GM19023 (cell line): ENCODE data around the gene CNRIP1.
"Not testable (repeated sequence)": the region's sequence is repeated elsewhere in the genome, so short reads cannot be mapped to it uniquely, and the experiment has no call there.

Experiments
- ATAC-seq: cut with Tn5 transposase; IDR thresholded peaks from one replicate; pipeline ENCODE4 v1.9.1; 2021; ENCODE audit warnings: mild to moderate bottlenecking, moderate library complexity; ENCODE audit not compliant: unreplicated experiment

The CNRIP1 gene

GRCh38 chr2:68319398-68320117 is at the start of gene CNRIP1:
Gene CNRIP1 (minus strand): TSS chr2:68319949. CDS start chr2:68319400, 549 bp downstream.
- no peak for ATAC-seq

DNA sequence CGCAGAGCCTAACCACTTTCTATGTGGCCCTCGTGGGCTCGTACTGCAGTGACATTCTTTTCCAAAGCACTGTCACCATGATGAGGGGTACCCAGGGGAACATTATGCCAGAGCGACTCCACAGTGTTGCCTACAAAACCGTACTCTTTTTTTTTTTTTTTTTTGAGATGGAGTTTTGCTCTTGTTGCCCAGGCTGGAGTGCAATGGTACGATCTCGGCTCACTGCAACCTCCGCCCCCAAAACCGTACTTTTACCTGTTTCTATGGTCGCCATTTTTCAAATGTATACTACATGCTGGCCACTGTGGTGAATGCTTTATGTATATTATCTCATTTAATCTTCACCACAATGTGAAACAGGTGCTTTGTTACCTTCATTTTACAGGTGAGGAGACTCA is 49.6 kb upstream of the CNRIP1 start:
- ATAC-seq = no peak

DNA sequence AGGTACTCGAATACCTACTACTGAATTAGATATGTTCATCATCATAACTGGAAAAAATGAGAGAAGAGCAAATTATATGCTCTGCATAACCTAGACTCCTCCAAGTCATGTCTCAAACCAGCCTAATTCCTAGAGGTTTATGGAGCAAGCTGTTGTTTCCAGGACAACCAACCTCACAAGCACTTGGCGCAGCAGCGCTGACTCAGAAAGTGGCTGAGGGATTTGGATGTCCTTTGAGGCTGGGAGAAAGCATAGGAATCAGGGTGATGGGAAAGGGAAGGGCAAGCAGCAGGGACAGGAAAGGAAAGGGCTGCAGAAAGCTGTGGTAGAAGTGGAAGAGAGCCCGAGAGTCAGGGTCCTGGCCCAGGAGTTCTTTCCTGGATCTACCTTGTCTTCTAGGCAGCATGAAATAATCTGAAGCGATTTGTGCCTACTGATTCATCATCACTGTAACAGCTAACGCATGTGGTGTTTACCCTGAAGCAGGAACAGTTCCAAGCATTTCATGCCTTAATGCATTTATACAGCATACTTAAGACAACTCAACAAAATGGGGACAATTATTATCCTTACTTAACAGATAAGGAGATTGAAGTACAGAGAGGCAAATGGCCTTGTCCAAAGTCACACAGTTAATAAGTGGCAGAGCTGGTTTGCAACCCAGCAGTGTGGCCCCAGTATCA is 49.0 kb upstream of the CNRIP1 start:
- ATAC-seq = no peak

DNA sequence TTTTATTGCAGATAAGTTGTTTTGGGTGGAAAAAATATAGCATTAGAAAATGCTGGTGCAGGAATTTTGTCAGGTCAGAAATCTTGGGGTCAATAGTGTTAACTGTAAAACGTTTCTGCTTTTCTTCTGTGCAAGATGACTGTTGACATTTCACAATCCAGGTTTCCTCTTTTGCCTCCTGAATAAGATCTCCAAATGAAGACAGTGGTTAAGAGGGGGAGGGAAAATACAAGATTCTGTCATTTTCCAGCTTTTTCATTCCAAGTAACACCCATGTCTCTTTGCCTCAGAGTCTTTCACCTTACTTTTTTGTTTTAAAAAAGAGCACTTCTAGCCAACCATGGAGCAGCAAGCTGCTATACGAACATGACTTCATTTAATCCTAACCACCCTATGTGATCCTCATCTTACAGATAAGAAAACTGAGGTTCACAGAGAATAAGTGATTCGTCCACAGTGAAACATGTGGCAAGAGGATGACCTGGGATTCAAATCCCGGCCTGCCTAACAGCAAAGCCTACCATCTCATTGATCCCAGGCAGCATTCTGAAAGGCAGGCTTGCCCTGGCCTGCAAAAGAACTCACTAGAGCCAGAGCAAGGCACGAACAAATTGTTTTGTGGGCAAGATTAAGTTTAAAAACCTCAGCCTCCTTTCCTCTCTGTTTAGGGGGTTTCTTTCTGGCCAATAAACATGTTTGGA is 48.4 kb upstream of the CNRIP1 start:
- no peak for ATAC-seq

DNA sequence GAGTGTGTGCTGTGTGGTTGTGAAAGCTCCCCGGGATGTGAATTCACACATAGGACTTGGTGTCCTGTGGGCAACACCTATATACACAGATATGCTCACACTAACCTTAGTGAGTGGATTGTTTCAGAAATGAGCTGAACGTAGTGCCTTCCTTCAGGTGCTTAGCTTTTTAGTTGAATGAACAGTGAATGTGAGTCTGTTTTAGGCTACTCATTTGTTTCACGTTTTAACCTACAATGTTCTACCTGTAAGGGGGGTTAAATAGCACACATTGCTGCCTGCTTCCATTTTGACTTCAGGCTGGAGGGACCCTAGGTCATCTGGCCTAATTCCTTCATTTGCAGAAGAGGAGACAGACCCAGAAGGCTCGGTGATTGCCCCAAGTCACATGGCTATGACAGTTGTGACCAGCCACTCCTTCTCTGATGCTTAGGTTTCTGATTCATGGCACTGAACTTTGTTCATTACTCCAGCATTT is 46.4 kb upstream of the CNRIP1 start:
- ATAC-seq = peak; percentile 31

GRCh38 chr2:68365087-68365486 is 45.3 kb upstream of the CNRIP1 start, which contains the start of gene PLEK:
Gene PLEK (plus strand): TSS chr2:68365282. CDS start chr2:68365352, 70 bp downstream.
- ATAC-seq = peak; percentile 74

- no peak for ATAC-seq
These were observed 44.0 kb upstream of the CNRIP1 start for GRCh38 chr2:68363721-68364120.

DNA sequence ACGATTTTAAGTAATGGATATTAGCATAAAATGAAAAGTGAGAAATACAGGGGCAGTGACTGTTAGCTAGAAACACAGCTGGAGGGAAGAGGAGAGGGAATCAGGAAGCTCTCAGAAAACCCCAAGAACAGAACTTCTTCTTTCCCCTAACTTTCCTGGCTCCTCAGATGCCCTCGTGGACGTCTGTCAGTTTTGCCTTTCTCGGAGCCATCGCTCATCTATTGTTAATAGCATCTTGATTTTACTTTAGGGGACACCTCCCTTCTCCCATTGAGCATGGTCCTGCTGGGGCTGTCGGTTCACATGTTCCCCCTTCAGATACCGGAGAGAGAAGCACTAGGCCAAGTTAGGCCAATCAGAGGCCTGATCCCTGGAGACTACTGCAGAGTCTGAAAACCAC is 43.0 kb upstream of the CNRIP1 start:
- ATAC-seq = no peak

DNA sequence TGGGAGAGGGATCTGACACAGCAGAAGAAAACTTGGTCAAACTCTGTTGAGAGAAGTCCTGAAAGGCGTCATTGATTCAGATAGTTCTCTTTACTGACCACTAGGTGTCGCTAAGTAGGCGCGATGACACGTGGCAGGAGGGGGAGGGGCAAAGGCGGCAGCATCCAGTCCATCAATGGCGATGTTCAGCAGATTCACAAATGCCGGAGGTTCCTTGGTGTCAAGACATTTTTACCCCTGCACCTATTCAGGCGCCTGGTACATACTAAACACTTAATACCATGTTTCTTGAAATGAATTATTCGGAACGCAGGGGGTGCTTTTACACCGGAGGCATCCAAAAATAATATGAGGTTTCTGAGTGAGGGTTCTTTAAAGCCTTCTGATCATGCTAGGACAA is 42.3 kb upstream of the CNRIP1 start:
- ATAC-seq = peak; percentile 42

DNA sequence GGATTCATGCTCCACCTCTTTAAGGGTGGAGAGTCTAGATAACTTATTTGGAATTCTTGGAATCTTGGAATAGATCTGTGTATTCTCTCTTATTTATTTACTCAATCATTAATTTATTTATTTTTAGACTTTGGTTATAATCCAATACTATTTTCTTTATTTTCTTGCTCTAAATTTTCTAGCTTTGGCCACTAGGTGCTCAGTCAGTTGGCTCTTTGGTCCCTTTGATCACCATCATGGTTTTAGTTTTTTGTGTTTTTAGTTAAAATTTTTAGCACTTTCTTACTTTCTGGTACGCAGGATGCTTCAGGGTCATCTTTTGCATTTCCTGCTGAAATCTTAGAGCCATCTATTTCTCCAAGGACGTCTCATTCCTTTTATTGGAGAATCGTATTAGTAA is 40.1 kb upstream of the CNRIP1 start:
- ATAC-seq = no peak

DNA sequence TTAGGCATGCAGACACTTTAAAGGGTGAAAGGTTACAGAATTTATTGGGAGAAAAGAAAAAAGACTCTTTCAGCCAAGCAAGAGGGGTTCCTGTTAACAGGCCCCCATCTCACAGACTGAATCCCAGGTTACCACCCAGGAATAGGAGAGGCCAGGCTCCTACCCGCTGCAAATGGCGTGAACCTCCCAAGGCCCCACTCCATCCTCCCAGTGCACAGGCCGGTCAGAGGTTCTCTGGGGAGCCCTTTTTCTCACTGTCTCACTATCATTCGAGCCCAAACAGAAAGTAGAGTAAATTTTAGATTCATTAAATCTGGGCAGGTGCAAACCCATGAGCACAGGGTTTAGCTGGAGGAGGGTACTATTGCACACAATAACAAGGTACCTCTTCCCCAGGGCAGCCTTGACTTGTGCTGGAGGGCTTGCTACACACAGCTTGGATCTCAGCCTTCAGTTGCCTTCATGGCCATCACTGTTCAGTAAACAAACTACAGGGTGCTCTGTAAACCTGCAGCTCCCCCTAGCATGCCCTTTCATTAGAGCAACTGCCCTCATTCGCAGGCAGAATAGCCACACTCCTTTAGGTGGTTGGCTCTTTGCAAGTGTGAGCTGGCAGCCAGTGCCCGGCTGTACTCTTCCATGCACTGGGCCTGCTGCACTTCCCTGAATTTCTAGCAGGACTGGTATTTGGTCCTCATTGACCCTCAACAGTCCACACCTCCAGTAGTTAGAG is 38.0 kb upstream of the CNRIP1 start:
- ATAC-seq = peak; percentile 54

GRCh38 chr2:68356599-68357239 is 37.0 kb upstream of the CNRIP1 start:
- ATAC-seq = no peak

GRCh38 chr2:68352651-68353391 is 33.1 kb upstream of the CNRIP1 start:
- no peak for ATAC-seq

GRCh38 chr2:68351997-68352396 is 32.2 kb upstream of the CNRIP1 start:
- no peak for ATAC-seq

GRCh38 chr2:68349091-68349490 is 29.3 kb upstream of the CNRIP1 start:
- ATAC-seq = not testable (repeated sequence)

DNA sequence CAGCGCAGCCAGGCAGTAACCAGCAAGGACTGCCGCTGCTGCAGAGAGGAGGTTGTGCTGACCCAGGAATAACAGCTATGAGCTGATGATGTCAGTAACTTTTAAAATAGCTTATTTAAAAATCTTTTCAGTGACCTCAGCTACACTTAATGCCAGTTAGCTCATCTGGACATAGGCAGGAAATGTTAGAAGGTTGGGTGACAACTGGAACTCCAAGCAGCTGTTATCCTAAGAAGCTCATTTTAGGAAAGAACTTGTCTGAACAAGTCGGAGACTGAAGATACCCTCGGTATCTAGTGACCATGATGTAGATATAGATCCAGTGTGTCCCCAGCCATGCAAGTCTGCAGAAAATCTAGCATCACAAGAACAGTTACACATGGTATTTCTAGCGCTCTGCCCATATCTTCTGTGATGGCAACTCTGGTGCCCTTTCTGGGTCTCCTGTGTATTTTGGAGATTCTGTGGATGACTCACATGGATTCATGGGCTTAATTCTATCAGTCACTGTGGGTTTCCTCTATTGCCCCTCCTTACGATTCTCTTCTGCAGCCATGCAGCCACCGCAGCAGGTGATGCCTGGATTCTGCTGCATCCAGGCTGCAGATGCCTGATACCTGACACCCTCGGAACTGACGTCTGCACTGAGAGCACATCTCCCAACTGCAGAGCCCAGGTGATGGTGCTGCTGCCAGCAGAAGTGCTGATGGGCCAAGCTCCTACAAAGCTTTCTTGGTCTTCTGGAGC is 25.6 kb upstream of the CNRIP1 start:
- no peak for ATAC-seq

DNA sequence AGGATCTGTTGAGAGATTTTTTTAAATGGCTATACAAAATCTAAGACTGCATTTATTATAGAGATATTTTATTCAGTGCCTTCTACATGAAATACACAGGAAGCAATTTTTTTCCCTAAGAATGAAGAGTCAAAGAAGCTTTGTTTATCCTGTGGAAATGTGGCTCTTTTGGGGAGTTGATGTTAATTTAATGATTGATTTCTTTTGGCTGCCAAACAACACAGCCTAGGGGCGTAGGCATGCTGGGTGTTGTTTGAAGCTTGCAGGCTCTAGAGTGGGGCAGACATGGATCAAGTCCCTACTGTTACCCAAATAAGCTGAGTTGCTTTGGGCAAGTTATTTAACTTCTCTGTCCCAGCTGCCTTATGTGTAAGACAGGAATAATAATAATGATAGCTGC is 24.3 kb upstream of the CNRIP1 start:
- no peak for ATAC-seq

DNA sequence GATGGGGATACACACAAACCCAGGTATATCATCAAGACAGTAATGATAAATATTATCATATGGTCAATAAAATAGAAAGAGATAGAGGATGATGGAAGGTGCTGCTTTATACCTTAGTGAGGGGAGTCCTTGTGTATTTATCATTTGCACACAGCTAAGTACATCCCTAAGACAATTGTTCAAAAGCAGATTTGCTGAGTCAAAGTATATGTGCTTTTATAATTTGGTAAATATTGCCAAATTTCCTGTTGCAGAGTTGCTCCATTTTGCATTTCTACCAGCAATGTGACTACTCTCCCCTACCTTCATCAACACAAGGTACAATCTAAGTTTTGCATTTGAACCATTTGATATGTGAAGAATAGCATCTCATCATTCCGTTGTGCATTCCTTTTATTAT is 22.7 kb upstream of the CNRIP1 start:
- ATAC-seq = no peak

GRCh38 chr2:68341583-68341982 is 21.8 kb upstream of the CNRIP1 start:
- no peak for ATAC-seq
